Measurements from ENCODE around the gene PSMB3. TPM values are rescaled to one million over a fixed set of nuclear protein-coding genes. Genes with fewer than 3 reads are reported as not detected.

Gene PSMB3
- total RNA-seq, 1 donor from 2014 or later, result 128 TPM

DNA sequence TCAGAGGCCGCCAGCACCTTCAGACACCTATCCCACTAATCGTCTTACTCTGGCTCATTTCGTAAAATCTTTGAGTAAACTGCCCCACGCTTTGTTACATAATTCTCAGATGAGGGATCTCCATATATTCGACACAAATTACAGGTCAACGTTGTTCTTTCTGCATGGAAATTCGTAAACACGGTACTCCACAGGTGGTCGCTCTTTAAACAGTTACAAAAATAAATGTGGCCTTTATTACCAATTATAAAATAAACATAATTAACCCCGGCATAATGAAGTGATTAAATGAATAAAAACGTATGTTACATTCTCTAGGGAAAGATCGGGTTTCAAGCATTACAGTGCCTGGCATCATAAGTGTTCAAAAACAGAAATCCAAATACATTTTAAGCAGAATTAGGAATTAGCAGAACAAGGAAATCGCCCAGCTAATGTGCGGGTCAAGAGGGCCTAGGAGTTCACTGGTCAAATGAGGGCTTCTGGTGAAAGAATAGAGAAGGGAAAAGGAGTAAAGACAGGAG is 47.8 kb downstream of the PSMB3 start:
- intact Hi-C loops (cut with DNase I), result no loop called here
- ATAC-seq, result no peak
- Histone ChIP-seq H3K36me3 (peaks cover 49% of the 10 kb centered on the region), H3K27me3 (ENCODE audit: low read depth) (no peaks in the 10 kb centered on the region), H3K27ac (peak overlapping the region; percentile 99), H3K4me1 (peaks cover 42% of the 10 kb centered on the region), H3K9me3 (no peaks in the 10 kb centered on the region), H3K4me3 (peak overlapping the region; percentile 98)
- DNase-seq, result no peak
- no peak for TF ChIP-seq CTCF (IDR thresholded peaks at IDR 0.05)

DNA sequence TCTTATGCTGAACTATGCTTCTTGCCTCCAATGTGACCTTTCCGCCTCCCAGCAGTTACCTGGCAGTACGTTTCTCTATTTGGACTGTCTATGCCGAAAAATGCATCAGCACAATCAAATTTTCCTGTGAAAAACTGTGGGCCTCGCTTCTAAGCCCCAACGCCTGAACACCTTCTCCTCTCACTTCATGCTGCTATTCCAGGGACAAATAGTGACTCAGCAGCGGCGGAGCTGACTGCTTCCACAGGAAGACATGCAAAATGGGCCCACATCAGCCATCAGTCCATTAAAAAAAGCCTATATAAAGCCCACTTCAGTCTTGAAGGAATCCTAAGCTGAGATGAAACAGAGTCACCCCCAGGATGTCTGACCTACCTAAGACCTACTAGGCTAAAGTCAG is 57.3 kb downstream of the PSMB3 start:
- DNase-seq (no peak), ATAC-seq (no peak)
- intact Hi-C loops (cut with DNase I), result no loop called here
- no peak for TF ChIP-seq CTCF (IDR thresholded peaks at IDR 0.05)
- H3K36me3 ChIP-seq, result peaks cover 100% of the 10 kb centered on the region
- H3K4me1 ChIP-seq, result no peaks in the 10 kb centered on the region
- no peak overlapping the region for H3K4me3 ChIP-seq
- no peaks in the 10 kb centered on the region for H3K27me3 ChIP-seq (ENCODE audit: low read depth)
- H3K9me3 ChIP-seq, result no peaks in the 10 kb centered on the region
- H3K27ac ChIP-seq, result no peak overlapping the region

Small RNA genes within 50 kb of the gene (microRNA-seq; reads per million reads assigned to microRNA genes)
- not detected for gene MIR4726 (ENCODE audit: borderline number of aligned reads)

Other genes starting within 250 kb of the PSMB3 start
- 6.6 TPM for gene SRCIN1, start 146.8 kb upstream of the PSMB3 start, total RNA-seq
- gene EPOP, start 77.8 kb upstream of the PSMB3 start, total RNA-seq, result 1.0 TPM
- gene MLLT6, start 47.5 kb upstream of the PSMB3 start, total RNA-seq, result 135 TPM
- 31.3 TPM for gene CISD3, start 22.4 kb upstream of the PSMB3 start, total RNA-seq
- 53.5 TPM for gene PCGF2, start 4.4 kb upstream of the PSMB3 start, total RNA-seq
- gene PIP4K2B, start 46.8 kb downstream of the PSMB3 start, total RNA-seq, result 44.8 TPM
- gene CWC25, start 72.6 kb downstream of the PSMB3 start, total RNA-seq, result 22.3 TPM
- gene RPL23, start 101.0 kb downstream of the PSMB3 start, total RNA-seq, result 1,156 TPM
- gene LASP1, start 117.3 kb downstream of the PSMB3 start, total RNA-seq, result 158 TPM
- gene FBXO47, start 214.7 kb downstream of the PSMB3 start, total RNA-seq, result not detected

Measured in lower lobe of right lung (tissue), 2 donors.